Right ventricle myocardium inferior (tissue), 1 donor: Measurements from ENCODE around the gene TSHZ1. TPM values are rescaled to one million over a fixed set of nuclear protein-coding genes. Genes with fewer than 3 reads are reported as not detected.

Experiments
- total RNA-seq: library from RNA; stranded (reverse); fragmentation: NEBNext Ultra II Directional; extraction: Animal tissue kit (Norgen Biotek cat#: 25700); gene quantifications from one replicate; pipeline ENCODE4 v1.2.1, GENCODE V29; 2021
- donor health status: DM: no; HTN: yes; CAD: no; lungs with severe emphysema.

The TSHZ1 gene
- total RNA-seq, 1 donor from 2014 or later: 23.1 TPM

Other genes with a start within 250 kb of the TSHZ1 start
- 71.5 TPM for gene PTGR3, start 1.7 kb upstream of the TSHZ1 start, total RNA-seq
- gene SMIM21, start 216.9 kb downstream of the TSHZ1 start, total RNA-seq: not detected